SU-DHL-6 (cell line): ENCODE results near the gene PRDM15.

ENCODE experiments used
- CTCF ChIP-seq: fragments of 200-600 bp; sonication (generic); IDR thresholded peaks from one replicate; pipeline ENCODE4 v1.5.1; 2017; ENCODE audit warnings: antibody characterized with exemption, mild to moderate bottlenecking, low read length, moderate library complexity; ENCODE audit not compliant: insufficient read depth, poor library complexity, severe bottlenecking
- EZH2phosphoT487 ChIP-seq: fragments of 200-600 bp; sonication (generic), shearing (Covaris generic); conservative IDR thresholded peaks from 2 replicates; pipeline ENCODE4 v1.6.1; 2018; ENCODE audit warnings: mild to moderate bottlenecking, antibody characterized with exemption, low read length, moderate library complexity, mixed read lengths

GRCh38 chr21:41888749-41889376 lies 9.7 kb upstream of the PRDM15 start:
- TF ChIP-seq CTCF (no peak), EZH2phosphoT487 (no peak)
